Tibial nerve (tissue), 4 donors: ENCODE results near the gene ROBO1. TPM values are rescaled to one million over a fixed set of nuclear protein-coding genes. Genes with fewer than 3 reads are reported as not detected.
A peak's percentile ranks its signal among the peaks of the same experiment; 100 is the strongest.

Experiments used
- DNase-seq, 2 donors: peaks; one replicate each; pipeline ENCODE4 v3.0.0-alpha.2; 2019; ENCODE audit warnings: low spot score in 2 of 2
- H3K27ac ChIP-seq, 4 donors: fragments of 200-600 bp; sonication (generic) in 3 of 4; one replicate each; pipeline ENCODE4 v1.5.1; 2017 to 2019; ENCODE audit warnings: mild to moderate bottlenecking in 1 of 4
- H3K27me3 ChIP-seq, 2 donors: fragments of 200-600 bp; sonication (generic) in 1 of 2; one replicate each; pipeline versions ENCODE4 v1.5.1 to v1.6.0; 2017 to 2019
- H3K36me3 ChIP-seq, 3 donors: fragments of 200-600 bp; sonication (generic); one replicate each; pipeline ENCODE4 v1.5.1; 2018 to 2019
- H3K4me1 ChIP-seq, 4 donors: fragments of 200-600 bp; sonication (generic) in 3 of 4; one replicate each; pipeline ENCODE4 v1.5.1; 2017 to 2019
- H3K4me3 ChIP-seq, 4 donors: fragments of 200-600 bp; sonication (generic) in 3 of 4; one replicate each; pipeline ENCODE4 v1.5.1; 2017 to 2019; ENCODE audit warnings: mild to moderate bottlenecking in 1 of 4, moderate library complexity in 1 of 4
- H3K9me3 ChIP-seq, 4 donors: fragments of 200-600 bp; sonication (generic) in 3 of 4; one replicate each; pipeline ENCODE4 v1.5.1; 2017 to 2019
- EP300 ChIP-seq, 2 donors: sonication (generic); formaldehyde crosslinking; IDR thresholded peaks; one replicate each; pipeline ENCODE4 v1.6.1; 2017; ENCODE audit warnings: antibody characterized with exemption in 2 of 2, mild to moderate bottlenecking in 1 of 2
- POLR2A ChIP-seq, 2 donors: fragments of 450-650 bp; IDR thresholded peaks; one replicate each; pipeline ENCODE4 v1.6.1; 2017; ENCODE audit warnings: antibody characterized with exemption in 2 of 2, mild to moderate bottlenecking in 2 of 2, moderate library complexity in 2 of 2
- WGBS, 2 donors: methylation state at CpG; one replicate each; pipeline ENCODE4 v1.1.5; 2018; 5-methylcytosine and 5-hydroxymethylcytosine counted together
- total RNA-seq, 4 donors: library from RNA; depleted of rRNA; stranded (reverse); fragments of >200 nt; gene quantifications; one replicate each; pipeline ENCODE4 v1.1.0, GENCODE V29; 2016
- TF ChIP-seq, protein P1 (sequence below), 5 experiments: fragments of 200-600 bp in 3 of 5; fragments of 450-650 bp in 2 of 5; sonication (generic) in 3 of 5; IDR thresholded peaks; one replicate each; pipeline ENCODE4 v1.5.1; 2016 to 2019; ENCODE audit warnings: antibody characterized with exemption in 5 of 5, mild to moderate bottlenecking in 3 of 5, moderate library complexity in 2 of 5

ROBO1 gene
- total RNA-seq, 4 donors from 2014 or later, result 12.6 to 27.8 (median 23.1) TPM

DNA sequence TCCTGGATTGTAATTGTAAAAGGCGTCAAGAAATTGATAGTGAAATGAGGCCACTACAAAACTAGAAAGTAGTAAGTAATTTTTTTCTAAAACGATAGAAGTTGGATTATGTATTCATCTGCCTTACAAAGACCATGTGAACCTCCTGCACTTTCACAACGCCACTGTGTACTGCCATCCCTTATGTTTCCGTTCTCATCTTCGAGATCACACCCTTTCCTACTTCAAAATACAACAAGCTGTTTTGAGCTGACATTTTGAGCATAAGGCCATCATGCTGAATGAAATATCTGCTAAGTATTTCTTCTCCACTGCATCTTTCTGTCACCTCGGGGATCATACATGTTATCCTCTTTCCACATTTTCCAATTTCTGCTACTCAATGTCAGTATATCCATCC is 885.5 kb downstream of the ROBO1 start:
- no peak for DNase-seq
- no peaks in the 10 kb centered on the region for H3K36me3 ChIP-seq
- no peak for TF ChIP-seq POLR2A (IDR thresholded peaks at IDR 0.05)
- TF ChIP-seq EP300 (IDR thresholded peaks at IDR 0.05), result no peak
- TF ChIP-seq, protein P1, sequence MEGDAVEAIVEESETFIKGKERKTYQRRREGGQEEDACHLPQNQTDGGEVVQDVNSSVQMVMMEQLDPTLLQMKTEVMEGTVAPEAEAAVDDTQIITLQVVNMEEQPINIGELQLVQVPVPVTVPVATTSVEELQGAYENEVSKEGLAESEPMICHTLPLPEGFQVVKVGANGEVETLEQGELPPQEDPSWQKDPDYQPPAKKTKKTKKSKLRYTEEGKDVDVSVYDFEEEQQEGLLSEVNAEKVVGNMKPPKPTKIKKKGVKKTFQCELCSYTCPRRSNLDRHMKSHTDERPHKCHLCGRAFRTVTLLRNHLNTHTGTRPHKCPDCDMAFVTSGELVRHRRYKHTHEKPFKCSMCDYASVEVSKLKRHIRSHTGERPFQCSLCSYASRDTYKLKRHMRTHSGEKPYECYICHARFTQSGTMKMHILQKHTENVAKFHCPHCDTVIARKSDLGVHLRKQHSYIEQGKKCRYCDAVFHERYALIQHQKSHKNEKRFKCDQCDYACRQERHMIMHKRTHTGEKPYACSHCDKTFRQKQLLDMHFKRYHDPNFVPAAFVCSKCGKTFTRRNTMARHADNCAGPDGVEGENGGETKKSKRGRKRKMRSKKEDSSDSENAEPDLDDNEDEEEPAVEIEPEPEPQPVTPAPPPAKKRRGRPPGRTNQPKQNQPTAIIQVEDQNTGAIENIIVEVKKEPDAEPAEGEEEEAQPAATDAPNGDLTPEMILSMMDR (IDR thresholded peaks at IDR 0.05), result no peak
- no peak overlapping the region for H3K4me3 ChIP-seq
- no peaks in the 10 kb centered on the region for H3K9me3 ChIP-seq
- WGBS, 2 donors, result 93 to 98% methylated on average over 6 of the region's 6 CpGs
- H3K27me3 ChIP-seq, result no peaks in the 10 kb centered on the region
- H3K27ac ChIP-seq, result no peak overlapping the region
- H3K4me1 ChIP-seq, result peaks cover 0 to 17% (median 5%) of the 10 kb centered on the region in 4 donors

DNA sequence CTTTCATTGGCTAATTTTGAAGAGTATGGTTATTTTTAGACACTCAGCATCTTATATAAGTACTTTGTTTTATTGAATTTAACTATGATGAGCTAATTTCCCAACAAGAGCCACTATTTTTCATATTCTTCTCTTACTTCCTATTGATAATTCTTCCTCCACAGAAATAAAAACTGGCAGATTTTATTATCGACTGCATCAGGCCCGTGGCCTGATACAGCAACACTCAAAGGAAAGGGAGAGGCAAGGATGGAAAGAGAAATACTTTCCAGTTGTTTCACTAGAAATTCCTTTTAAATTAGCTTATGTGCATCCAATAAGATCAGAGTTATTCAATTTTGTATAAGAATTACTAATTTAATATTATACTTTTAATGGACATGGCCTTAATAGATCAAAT is 886.3 kb downstream of the ROBO1 start:
- peak overlapping the region in 2 of 4 donors; percentile 1 to 2 for H3K4me3 ChIP-seq
- TF ChIP-seq EP300 (IDR thresholded peaks at IDR 0.05) (no peak), POLR2A (IDR thresholded peaks at IDR 0.05) (no peak)
- TF ChIP-seq, protein P1 (IDR thresholded peaks at IDR 0.05), result no peak
- DNase-seq, result no peak
- no peaks in the 10 kb centered on the region for H3K27me3 ChIP-seq
- H3K36me3 ChIP-seq, result no peaks in the 10 kb centered on the region
- H3K4me1 ChIP-seq, result peaks cover 0 to 17% (median 5%) of the 10 kb centered on the region in 4 donors
- no peaks in the 10 kb centered on the region for H3K9me3 ChIP-seq
- WGBS, 2 donors, result 34 to 37% methylated on average over 2 of the region's 2 CpGs
- H3K27ac ChIP-seq, result peak overlapping the region in 3 of 4 donors; percentile 8 to 56 (median 30)

DNA sequence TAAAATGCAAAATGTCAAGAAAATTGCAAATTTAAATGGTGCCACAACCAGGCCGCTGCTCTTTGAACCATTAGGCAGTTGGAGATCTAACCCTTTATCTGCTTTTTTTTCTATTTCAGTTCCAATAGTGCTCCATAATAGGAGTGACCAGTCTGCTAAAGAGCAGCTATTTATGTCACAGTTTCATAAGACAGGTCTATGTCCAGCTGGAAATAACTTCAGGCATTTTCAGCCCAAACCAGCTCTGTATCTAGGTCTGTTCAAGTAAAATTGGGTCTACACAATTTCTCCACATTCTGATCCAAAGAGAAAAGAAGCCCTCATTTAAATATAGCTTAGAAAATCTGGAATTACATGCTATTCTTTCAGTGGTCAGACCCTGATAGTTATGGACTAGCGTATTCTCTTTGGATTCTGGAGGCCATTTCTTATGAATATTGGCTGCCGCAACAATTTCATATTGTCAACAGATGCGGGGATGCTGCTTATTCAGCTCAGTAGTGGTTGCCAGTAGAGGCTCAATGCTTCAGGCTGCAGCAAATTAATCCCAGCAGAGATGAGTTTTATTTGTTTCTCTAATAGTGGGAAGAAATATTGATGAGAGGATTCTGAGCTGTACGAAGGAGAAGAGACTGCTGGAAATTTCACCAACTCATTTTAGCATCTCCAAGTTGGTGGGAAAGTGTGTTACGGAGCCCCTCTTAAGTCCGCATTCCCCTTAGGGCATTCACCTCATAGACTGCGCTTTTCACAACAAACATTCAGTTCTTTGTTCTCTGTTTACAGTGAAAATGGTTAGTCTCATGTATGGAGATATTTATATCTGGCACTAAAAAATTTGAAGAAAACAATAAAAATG is 887.0 kb downstream of the ROBO1 start:
- Histone ChIP-seq H3K4me3 (peak overlapping the region in 2 of 4 donors; percentile 1 to 2), H3K27me3 (no peaks in the 10 kb centered on the region), H3K27ac (peak overlapping the region; percentile 8 to 56 (median 36)), H3K9me3 (no peaks in the 10 kb centered on the region), H3K36me3 (no peaks in the 10 kb centered on the region), H3K4me1 (peaks cover 0 to 17% (median 5%) of the 10 kb centered on the region in 4 donors)
- no peak for TF ChIP-seq EP300 (IDR thresholded peaks at IDR 0.05)
- TF ChIP-seq POLR2A (IDR thresholded peaks at IDR 0.05), result no peak
- TF ChIP-seq, protein P1 (IDR thresholded peaks at IDR 0.05), result no peak
- 42 to 50% methylated on average over 8 of the region's 8 CpGs for WGBS, 2 donors
- DNase-seq, result no peak

- no peaks in the 10 kb centered on the region for H3K36me3 ChIP-seq
- H3K4me3 ChIP-seq, result no peak overlapping the region
- DNase-seq, result no peak
- no peak overlapping the region for H3K27ac ChIP-seq
- H3K9me3 ChIP-seq, result no peaks in the 10 kb centered on the region
- no peak for TF ChIP-seq EP300 (IDR thresholded peaks at IDR 0.05)
- TF ChIP-seq POLR2A (IDR thresholded peaks at IDR 0.05), result no peak
- TF ChIP-seq, protein P1 (IDR thresholded peaks at IDR 0.05), result no peak
- H3K27me3 ChIP-seq, result no peaks in the 10 kb centered on the region
- 50 to 62% methylated on average over 7 of the region's 7 CpGs for WGBS, 2 donors
- H3K4me1 ChIP-seq, result peaks cover 0 to 17% (median 5%) of the 10 kb centered on the region in 4 donors
These were observed 888.4 kb downstream of the ROBO1 start for GRCh38 chr3:78879295-78879860.

DNA sequence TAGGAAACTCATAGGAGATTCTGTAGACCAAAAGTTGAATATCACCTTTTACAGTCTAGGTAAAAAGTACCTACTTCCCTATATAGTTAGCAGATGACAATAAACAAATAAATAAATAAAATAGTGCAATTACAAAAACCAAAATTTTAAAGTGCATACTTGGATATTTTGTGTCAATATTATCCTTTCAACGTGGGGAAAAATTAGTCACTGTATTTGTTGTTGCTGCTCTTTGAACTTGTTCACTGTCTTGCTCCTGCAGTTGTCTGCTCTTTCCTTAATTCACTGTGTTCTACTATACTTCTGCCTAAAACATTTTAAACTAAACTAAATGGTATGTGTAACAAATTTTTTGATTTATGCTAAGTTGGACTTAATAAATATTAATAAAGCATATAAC is 889.0 kb downstream of the ROBO1 start:
- no peak overlapping the region for H3K27ac ChIP-seq
- no peak overlapping the region for H3K4me3 ChIP-seq
- 27 to 29% methylated on average over 1 of the region's 1 CpG for WGBS, 2 donors
- H3K4me1 ChIP-seq, result peaks cover 0 to 17% (median 5%) of the 10 kb centered on the region in 4 donors
- no peaks in the 10 kb centered on the region for H3K36me3 ChIP-seq
- H3K9me3 ChIP-seq, result no peaks in the 10 kb centered on the region
- TF ChIP-seq, protein P1 (IDR thresholded peaks at IDR 0.05), result no peak
- TF ChIP-seq POLR2A (IDR thresholded peaks at IDR 0.05) (no peak), EP300 (IDR thresholded peaks at IDR 0.05) (no peak)
- H3K27me3 ChIP-seq, result no peaks in the 10 kb centered on the region
- no peak for DNase-seq
